Astrocyte of the cerebellum (primary cell): ENCODE results near the gene ETV1.
A peak's percentile ranks its signal among the peaks of the same experiment; 100 is the strongest.

Source experiments
- DNase-seq: peaks from one replicate; pipeline ENCODE4 v3.0.0-alpha.2; 2011; ENCODE audit warnings: low read depth
- H3K4me3 ChIP-seq: 2 replicates; pipeline ENCODE4 v1.5.1; 2011; ENCODE audit warnings: mild to moderate bottlenecking, low read depth, low read length, moderate library complexity
- CTCF ChIP-seq: IDR thresholded peaks from 2 replicates; pipeline ENCODE4 v1.5.1; 2012; ENCODE audit warnings: low read length, low read depth, moderate library complexity, mild to moderate bottlenecking; ENCODE audit errors: missing control alignments
- in situ Hi-C: cut with HindIII; loops from 2 replicates; pipeline ENCODE4 v1.10.0; 2017; ENCODE audit warnings: low sequenced_read_pairs

ETV1 gene

GRCh38 chr7:13948019-13948801, 41.3 kb downstream of the ETV1 start:
- no peak for TF ChIP-seq CTCF
- in situ Hi-C loops, result no loop called here

GRCh38 chr7:13947535-13947934, 41.9 kb downstream of the ETV1 start:
- DNase-seq, result no peak
- in situ Hi-C loops, result no loop called here
- no peak overlapping the region for H3K4me3 ChIP-seq
- no peak for TF ChIP-seq CTCF

More at GRCh38 chr7:13948019-13948801, 41.3 kb downstream of the ETV1 start:
- no peak overlapping the region for H3K4me3 ChIP-seq
- DNase-seq, result no peak

- peak; percentile 72 for DNase-seq
- no peak overlapping the region for H3K4me3 ChIP-seq
- in situ Hi-C loops, result no loop called here
- TF ChIP-seq CTCF, result no peak
Observed at GRCh38 chr7:13946181-13946580, 43.3 kb downstream of the ETV1 start.

GRCh38 chr7:13945670-13946069, 43.8 kb downstream of the ETV1 start:
- no peak for TF ChIP-seq CTCF

GRCh38 chr7:13933536-13933935, 55.9 kb downstream of the ETV1 start:
- DNase-seq, result no peak
- in situ Hi-C loops, result no loop called here
- no peak overlapping the region for H3K4me3 ChIP-seq
- no peak for TF ChIP-seq CTCF

More at GRCh38 chr7:13945670-13946069, 43.8 kb downstream of the ETV1 start:
- in situ Hi-C loops, result no loop called here
- no peak overlapping the region for H3K4me3 ChIP-seq
- DNase-seq, result peak; percentile 51

GRCh38 chr7:13933091-13933490, 56.4 kb downstream of the ETV1 start:
- in situ Hi-C loops, result no loop called here
- TF ChIP-seq CTCF, result no peak
- no peak for DNase-seq
- no peak overlapping the region for H3K4me3 ChIP-seq
